GM18526 (cell line): ENCODE measurements around the gene ZDHHC16.

Experiments used
- POLR2A ChIP-seq: IDR thresholded peaks from 3 replicates; pipeline ENCODE4 v1.6.1; 2011; ENCODE audit not compliant: insufficient read length; ENCODE audit errors: extremely low read depth

ZDHHC16 gene

GRCh38 chr10:97445722-97446639, at the start of gene ZDHHC16, which contains the start of gene EXOSC1:
TSS of gene ZDHHC16 (plus strand) at chr10:97446175. CDS start at chr10:97451676, 5,501 bp downstream.
TSS of gene EXOSC1 (minus strand) at chr10:97446006. CDS start at chr10:97445985, 21 bp downstream.
- peak; percentile 89 for TF ChIP-seq POLR2A

- TF ChIP-seq POLR2A: no peak
Measured at GRCh38 chr10:97399843-97400545, 46.0 kb upstream of the ZDHHC16 start.

DNA sequence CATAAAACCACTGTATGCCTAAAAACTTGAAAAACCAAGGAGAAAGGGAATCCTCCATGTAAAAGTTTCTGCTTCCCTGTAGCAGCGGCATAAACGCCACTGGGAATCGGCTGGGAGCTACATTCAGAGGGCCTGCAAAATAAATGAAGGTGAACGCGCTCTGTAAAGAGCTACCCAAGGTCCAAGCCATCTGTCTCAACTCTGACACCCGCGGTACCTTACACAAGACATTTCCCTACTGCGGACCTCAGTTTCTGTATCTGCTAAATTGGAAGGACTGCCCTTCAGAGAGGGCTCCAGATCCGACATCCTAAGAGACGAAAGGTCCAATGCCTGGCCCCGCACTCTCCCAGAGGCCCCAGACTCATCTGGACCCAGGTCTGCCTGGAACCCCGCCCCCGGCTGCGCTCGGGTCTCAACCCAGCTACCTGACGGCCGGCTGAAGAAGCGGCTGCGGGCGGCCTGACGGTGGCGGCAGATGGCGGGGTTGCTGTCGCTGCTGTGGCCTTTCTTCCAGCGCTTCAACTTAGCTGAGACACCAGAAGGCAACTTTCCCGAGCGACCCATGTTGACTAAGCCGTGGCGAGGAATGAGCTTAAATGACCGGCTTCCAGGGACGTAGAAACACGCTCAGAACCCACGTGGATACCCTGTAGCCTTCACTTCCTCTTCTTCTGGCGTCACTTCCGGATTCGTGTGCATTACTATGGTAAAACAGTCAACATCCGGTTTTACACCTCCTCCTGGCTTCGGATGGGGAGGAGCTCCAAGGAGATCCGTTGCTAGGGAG, 45.1 kb upstream of the ZDHHC16 start, which contains the start of gene RRP12:
RRP12 (minus strand) TSS at position 676 of the 790 bp plus-strand sequence; CDS start at position 567, 109 bp downstream.
- TF ChIP-seq POLR2A: peak; percentile 48

GRCh38 chr10:97401455-97401919, 44.5 kb upstream of the ZDHHC16 start:
- TF ChIP-seq POLR2A: no peak

DNA sequence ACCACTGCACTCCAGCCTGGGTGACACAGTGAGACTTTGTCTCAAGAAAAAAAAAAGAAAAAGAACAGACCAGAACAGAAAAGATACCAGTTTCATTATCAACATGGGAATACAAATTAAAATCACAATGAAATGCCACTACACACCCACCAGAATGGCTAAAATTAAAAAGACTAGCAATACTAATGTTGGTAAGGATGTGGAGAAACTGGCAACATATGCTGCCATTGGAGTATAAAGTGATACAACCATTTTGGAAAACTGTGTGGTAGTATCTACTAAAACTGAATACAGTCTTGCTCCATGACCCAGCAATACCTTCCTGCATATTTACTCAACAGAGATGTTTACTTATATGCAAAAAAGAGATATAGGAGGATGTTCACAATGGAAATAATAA, 41.9 kb upstream of the ZDHHC16 start:
- no peak for TF ChIP-seq POLR2A

DNA sequence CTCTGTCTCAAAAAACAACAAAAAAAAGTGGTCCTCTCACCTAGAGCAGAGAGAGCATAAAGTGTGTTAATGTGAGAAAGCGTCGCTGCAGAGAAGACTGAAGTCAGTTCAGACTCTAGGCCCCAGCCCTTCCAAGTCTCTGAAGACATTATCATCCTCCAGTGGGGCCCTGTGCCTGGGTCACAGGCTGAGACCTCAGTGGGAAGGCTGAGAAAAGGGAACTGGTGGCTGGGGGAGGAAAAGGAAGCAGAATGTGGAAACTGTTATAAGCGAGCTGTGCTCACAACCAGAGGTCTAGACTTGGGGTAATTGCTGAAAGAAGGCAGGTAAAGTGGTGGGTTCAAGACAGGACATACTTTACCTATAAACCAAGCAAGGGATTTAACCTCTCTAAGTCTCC, 39.9 kb upstream of the ZDHHC16 start:
- TF ChIP-seq POLR2A: no peak

- TF ChIP-seq POLR2A: no peak
Measured at GRCh38 chr10:97407211-97407951, 38.6 kb upstream of the ZDHHC16 start.

GRCh38 chr10:97407952-97408248, 38.1 kb upstream of the ZDHHC16 start:
- no peak for TF ChIP-seq POLR2A

DNA sequence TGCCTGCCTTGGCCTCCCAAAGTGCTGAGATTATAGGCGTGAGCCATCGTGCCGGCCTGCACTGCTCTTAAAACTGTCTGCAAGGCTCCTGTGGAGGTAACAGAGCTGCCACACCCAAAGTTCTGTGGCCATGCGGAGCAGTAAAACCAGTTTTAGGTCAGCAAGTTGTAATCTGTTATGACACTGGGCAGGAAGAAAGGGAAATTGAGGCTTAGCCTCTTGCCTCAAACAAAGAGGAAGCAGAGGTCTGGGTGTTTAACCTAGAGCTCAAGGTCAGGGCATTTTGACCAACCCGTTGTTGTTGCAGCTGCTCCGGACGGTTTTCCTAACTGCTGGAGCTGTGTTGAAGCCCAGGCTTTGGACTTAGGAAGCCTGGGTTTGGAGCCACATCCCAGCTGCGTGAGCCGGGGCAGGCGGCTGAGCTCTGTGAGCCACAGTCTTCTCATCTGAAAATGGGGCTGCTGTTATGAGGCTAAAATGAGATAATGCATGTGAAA, 37.4 kb upstream of the ZDHHC16 start:
- no peak for TF ChIP-seq POLR2A

DNA sequence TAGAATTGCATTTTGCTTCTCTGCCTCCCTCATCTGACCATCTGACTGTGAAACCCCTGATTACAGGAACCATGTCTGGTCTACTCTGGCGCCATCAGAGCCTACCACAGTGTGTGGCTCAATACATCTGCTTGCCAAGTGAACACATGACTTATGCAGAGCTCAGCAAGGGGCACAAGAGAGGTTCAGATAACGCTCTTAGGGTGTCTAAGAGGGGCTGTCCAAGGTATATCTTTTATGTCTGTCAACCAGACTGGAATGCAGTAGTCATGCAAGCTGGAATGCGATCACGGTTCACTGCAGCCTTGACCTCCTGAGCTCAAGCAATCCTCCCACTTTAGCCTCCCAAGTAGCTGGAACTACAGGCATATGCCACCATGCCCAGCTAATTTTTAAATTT, 34.6 kb upstream of the ZDHHC16 start:
- TF ChIP-seq POLR2A: no peak

DNA sequence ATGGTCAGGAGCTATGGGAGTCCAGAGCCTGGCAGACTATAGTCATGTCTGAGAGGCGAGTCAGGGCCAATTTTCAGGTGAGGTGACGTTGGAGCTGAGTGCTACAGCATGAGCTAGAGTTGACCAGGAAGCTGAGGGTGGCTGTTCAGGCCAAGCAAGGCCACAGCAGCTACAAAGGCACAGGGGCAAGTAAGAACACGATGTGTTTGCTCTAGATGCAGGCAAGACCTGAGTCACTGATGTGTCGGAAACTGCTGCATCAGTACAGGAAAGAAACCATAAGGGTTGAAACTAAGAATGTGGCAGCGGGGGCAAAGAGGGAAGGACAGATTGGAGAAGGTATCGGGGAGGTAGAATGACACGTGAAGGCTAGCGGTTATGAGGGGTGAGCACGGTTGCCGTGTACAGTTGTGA, 33.1 kb upstream of the ZDHHC16 start:
- no peak for TF ChIP-seq POLR2A

GRCh38 chr10:97416565-97416964, 29.4 kb upstream of the ZDHHC16 start:
- no peak for TF ChIP-seq POLR2A

DNA sequence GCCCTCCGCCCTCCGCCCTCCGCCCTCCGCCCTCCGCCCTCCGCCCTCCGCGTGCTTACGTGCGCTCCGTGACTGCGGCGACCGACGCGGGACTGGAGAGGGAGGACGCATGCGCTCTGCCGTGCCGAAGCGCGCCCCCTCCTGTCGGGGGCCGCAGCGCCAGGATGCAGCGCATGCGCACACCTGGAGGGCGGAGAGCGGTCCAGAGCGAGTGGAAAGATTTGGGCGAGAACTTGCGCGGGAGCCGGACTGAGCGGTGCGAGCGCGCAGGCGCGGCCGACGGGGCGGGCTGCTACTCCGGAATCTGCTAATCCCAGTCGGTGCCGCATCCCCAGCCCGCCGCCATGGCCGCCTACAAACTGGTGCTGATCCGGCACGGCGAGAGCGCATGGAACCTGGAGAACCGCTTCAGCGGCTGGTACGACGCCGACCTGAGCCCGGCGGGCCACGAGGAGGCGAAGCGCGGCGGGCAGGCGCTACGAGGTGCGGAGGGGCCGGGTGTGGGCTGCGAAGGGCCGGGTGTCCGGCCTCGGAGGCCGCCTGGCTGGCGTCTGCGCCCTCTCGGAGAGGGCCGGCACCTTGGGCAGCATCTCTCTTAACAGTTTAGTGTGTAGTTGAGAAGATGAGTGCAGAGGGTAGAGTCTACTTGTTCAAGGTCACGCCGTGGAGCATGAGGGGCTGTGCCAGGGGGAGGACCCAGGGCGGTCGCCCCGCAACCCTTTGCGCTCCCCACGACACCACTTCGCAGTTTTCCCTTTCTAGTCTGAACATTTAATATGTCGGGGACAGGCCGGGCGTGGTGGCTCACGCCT, 19.8 kb upstream of the ZDHHC16 start, which contains the start of gene PGAM1:
PGAM1 (plus strand) TSS at position 228 of the 812 bp plus-strand sequence; CDS start at position 345, 117 bp downstream.
- TF ChIP-seq POLR2A: peak; percentile 60

DNA sequence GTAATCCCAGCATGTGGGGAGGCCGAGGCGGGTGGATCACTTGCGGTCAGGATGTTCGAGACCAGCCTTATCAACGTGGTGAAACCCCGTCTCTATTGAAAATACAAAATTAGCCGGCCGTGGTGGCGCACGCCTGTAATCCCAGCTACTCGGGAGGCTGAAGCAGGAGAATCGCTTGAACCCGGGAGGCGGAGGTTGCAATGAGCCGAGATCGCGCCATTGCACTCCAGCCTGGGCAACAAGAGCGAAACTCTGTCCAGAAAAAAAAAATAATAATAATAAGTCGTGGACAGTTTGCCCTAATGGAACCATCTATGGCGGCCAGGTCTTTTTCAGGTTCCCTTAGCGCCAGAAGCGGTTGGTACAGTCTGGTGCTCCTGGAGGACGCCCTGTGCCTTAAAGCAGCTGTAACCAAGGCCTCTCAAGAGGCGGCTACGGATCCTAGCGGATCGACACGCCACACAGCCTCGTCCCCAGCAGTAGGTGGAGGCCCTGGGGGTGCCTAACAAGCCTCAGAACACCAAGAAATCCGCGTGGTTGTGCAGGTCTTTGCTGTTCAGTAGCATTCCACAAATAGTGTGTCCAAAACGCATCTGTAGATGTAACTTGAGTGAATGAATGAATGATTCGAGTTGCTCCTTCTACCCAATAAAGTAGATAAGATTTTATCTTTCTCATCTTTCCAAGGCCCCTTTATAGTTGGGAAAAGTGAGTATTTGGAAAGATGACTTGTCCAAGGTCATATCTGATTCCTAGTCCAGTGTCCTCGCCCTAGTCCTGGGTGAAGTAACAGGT, 19.0 kb upstream of the ZDHHC16 start:
- no peak for TF ChIP-seq POLR2A
